Left colon (tissue), 2 donors: Measurements from ENCODE around the gene PYGO2. TPM values are rescaled to one million over a fixed set of nuclear protein-coding genes. Genes with fewer than 3 reads are reported as not detected.
A peak's percentile ranks its signal among the peaks of the same experiment; 100 is the strongest.

Experiments
- ATAC-seq: fragments of 200-7000 bp; cut with Tn5 transposase; one replicate; pipeline ENCODE4 v1.9.1; 2020; ENCODE audit warnings: mild to moderate bottlenecking, moderate library complexity
- DNase-seq, 2 donors: peaks; one replicate each; pipeline ENCODE4 v3.0.0-alpha.2; 2020
- intact Hi-C, 2 donors: fragments of 100-400 bp; cut with DNase I in 1 of 2; cut with micrococcal nuclease in 1 of 2; formaldehyde crosslinking; loops; one replicate each; pipeline versions ENCODE4 v1.11.2 to v1.14.0; 2022; cut with DNase I, micrococcal nuclease
- total RNA-seq, 2 donors: library from RNA; stranded (reverse); fragmentation: NEBNext Ultra II Directional; extraction: Animal tissue kit (Norgen Biotek cat#: 25700); gene quantifications; one replicate each; pipeline ENCODE4 v1.2.1, GENCODE V29; 2021
- donor health status: DM: no; HTN: no; CAD: no.
- donor health status: DM: yes; HTN: yes; CAD: no.

Gene PYGO2
- total RNA-seq, 2 donors from 2014 or later, result 27.0 to 31.3 TPM

GRCh38 chr1:154970631-154971340, 9.2 kb upstream of the PYGO2 start, which contains the start of gene SHC1:
Gene SHC1, minus strand, starts transcription at chr1:154970747. Its CDS starts 221 bp downstream, at chr1:154970526.
- DNase-seq (peak; percentile 77 to 92), ATAC-seq (no peak)
- intact Hi-C loops, result no loop called here

GRCh38 chr1:154969860-154970452, 8.4 kb upstream of the PYGO2 start:
- ATAC-seq (no peak), DNase-seq (no peak)
- intact Hi-C loops, result loop anchor here in 1 of 2 donors (10.0 kb wide), 1 partner anchor 45 kb away; no protein-coding TSS in a partner anchor

GRCh38 chr1:154969246-154969645, 7.7 kb upstream of the PYGO2 start:
- DNase-seq (no peak), ATAC-seq (no peak)
- intact Hi-C loops, result loop anchor here in 1 of 2 donors (10.0 kb wide), 1 partner anchor 46 kb away; no protein-coding TSS in a partner anchor

GRCh38 chr1:154968731-154969130, 7.1 kb upstream of the PYGO2 start:
- ATAC-seq (no peak), DNase-seq (no peak)
- intact Hi-C loops, result loop anchor here in 1 of 2 donors (10.0 kb wide), 1 partner anchor 46 kb away; no protein-coding TSS in a partner anchor

GRCh38 chr1:154967331-154967950, 5.9 kb upstream of the PYGO2 start:
- intact Hi-C loops, result loop anchor here in 1 of 2 donors (10.0 kb wide), 1 partner anchor 47 kb away; no protein-coding TSS in a partner anchor
- DNase-seq, result no peak

DNA sequence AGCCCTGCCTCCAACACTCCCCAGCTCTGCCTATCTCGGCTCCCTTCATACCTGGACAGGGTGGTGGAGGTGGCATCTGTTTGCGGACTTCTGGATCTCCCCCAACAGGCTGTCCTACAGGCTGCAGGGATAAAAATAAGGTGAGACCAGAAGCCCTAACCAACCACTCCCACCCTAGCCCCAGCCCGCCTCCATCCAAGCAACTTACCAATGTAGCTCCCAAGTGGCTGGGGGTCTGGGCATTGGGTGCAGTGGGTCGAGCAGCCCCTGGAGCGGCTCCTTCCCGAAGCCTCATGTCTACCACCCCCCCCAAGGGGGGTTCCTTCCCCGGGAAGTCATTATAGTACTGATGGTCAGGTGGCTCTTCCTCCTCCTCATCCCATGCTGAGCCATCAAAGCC, 4.5 kb upstream of the PYGO2 start:
- DNase-seq, result no peak
- ATAC-seq, result no peak
- intact Hi-C loops, result loop anchor here in 1 of 2 donors (10.0 kb wide), 1 partner anchor 49 kb away; no protein-coding TSS in a partner anchor

More at GRCh38 chr1:154967331-154967950, 5.9 kb upstream of the PYGO2 start:
- no peak for ATAC-seq

GRCh38 chr1:154964359-154964758, 2.8 kb upstream of the PYGO2 start:
- DNase-seq, result no peak
- intact Hi-C loops, result loop anchor here in 1 of 2 donors (10.0 kb wide), 1 partner anchor 50 kb away; no protein-coding TSS in a partner anchor
- ATAC-seq, result no peak

- ATAC-seq (no peak), DNase-seq (no peak)
- intact Hi-C loops, result loop anchor here in 1 of 2 donors (10.0 kb wide), 1 partner anchor 51 kb away; no protein-coding TSS in a partner anchor
These were observed 2.1 kb upstream of the PYGO2 start for GRCh38 chr1:154963643-154964042.

DNA sequence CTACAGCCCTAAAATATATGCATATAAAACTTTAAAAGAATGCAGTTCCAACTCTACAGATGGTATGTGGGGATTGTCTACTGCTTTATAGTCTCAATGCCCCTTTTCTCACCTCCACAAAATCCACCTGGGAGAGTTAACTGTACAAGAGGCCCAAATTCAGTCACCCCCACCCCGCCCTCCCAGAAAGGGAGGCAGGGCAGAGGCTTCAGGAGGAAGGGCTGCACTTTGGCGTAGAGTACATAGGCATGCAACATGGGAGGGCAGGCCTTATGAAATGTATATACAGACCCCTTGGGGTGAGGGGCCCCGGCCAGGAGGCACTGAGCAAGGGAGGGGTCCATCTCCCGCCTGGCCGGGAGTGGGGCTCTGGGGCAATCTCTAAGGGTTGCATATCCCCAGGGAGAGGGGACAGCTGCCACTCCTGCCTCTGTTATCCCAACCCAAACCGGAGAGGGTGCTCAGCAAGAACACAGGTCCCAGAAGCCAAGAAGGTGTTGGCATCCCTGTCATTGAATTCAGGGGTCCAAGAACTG, 1.3 kb upstream of the PYGO2 start:
- intact Hi-C loops, result loop anchor here in 1 of 2 donors (10.0 kb wide), 1 partner anchor 52 kb away; no protein-coding TSS in a partner anchor
- DNase-seq (no peak), ATAC-seq (no peak)

DNA sequence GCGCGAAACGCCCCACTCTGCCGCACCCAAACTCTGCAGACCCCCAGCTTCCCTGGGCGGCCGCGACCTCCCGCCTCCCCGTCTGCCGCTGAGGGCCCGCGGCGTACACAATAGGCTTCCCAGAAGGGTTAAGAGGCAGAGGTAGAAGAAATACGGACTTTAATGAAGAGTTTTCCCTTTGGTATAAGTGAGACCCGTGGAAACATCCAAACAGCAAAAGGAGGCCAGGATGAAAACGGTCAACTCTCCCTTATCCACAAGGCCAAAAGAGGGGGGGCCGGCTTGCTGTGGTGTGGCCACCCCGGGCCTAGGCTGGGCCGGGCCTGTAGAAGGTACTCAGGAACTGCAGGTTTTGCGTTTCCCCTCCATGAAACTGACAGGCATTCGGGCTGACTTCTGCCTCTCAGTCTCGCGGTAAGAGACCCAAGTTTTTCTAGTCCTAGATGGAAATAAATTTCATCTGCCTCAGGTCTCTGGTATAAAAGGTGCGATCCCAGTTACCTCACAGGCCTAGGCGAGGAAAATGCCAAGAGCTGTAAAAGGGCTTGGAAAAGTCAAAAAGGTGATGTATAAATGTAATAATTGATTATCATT, 671 bp upstream of the PYGO2 start:
- ATAC-seq, result peak; percentile 16
- intact Hi-C loops, result loop anchor here in 1 of 2 donors (10.0 kb wide), 1 partner anchor 53 kb away; no protein-coding TSS in a partner anchor
- DNase-seq, result peak in 1 of 2 donors; percentile 59

DNA sequence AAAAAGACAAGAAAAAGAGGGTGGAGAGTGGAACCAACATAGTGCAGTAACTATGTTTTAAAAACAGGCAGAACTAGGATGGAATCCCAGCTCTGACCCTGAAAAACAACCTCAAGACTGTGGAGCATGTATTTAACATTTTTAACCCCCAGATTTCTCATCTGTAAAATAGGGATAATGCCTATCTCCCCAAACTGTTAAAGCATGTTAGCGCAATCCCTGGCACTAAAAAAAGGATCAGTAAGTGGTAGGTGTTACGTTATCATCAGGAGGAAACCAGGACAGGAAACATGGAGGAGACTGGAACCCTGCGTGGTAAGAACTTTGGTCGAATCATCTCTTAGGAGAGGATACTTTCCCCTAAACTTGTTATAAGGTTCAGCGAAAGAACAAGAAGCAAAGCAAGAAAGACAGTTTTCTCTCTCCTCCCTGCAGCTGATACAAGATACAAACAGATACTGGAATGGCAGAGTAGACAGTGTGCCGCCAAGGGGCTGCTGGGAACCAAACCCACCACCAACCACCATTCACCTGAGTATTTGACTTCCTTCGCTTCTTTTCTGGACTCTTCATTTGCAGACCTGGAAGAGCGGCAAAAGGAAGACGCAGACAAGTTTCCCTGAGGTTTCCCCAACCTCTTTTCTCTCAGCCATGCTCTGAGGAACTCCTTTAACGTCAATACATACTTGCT, 991 bp downstream of the PYGO2 start:
- ATAC-seq, result no peak
- no peak for DNase-seq
- intact Hi-C loops, result loop anchor here in 1 of 2 donors (10.0 kb wide), 1 partner anchor 54 kb away; no protein-coding TSS in a partner anchor

DNA sequence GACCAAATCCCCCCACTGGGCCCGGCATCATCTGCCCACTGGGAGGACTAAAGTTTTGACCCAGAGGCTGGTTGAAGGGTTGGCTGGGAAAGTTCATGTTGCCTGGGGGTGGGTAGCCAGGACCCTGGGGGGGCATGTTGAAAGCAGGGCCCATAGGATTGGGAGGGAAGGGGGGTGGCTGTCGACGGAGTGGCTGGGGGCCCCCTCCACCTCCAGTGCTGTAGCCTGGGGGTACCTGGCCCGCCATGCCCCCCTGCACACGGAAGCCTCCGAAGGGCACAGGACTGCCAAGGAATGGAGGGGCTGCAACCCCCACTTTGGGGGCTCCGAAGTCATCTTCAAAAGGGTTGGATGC, 2.2 kb downstream of the PYGO2 start:
- ATAC-seq (no peak), DNase-seq (no peak)
- intact Hi-C loops, result no loop called here

- ATAC-seq, result no peak
- no peak for DNase-seq
- intact Hi-C loops, result no loop called here
These were observed 2.7 kb downstream of the PYGO2 start for GRCh38 chr1:154958681-154959425.

- DNase-seq (no peak), ATAC-seq (no peak)
- intact Hi-C loops, result no loop called here
These were observed 3.5 kb downstream of the PYGO2 start for GRCh38 chr1:154958036-154958435.

GRCh38 chr1:154957091-154957657, 4.4 kb downstream of the PYGO2 start:
- intact Hi-C loops, result no loop called here
- ATAC-seq (no peak), DNase-seq (no peak)

DNA sequence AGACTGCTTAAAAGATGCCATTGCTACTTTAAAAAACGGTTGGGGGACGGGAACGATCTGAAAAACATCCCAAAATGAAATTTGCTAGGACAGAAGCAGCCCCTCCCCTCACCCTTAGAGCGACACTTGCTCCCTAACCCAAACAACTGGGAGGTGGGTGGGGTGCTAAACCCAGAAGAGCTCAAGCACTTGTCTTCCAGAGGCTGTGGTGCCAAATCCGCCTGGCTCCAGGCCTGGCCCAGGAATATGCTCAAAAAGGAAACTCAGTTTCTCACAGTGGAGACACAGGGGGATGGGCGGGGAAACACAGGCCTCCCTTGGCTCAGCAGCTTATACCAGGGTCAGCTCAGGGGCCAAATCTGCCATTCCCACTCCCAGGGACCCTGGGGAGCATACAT, 5.0 kb downstream of the PYGO2 start:
- ATAC-seq (no peak), DNase-seq (peak in 1 of 2 donors; percentile 56)
- intact Hi-C loops, result no loop called here
